GM12891 (cell line): ENCODE data around the gene FKBP10.
A peak's percentile ranks its signal among the peaks of the same experiment; 100 is the strongest.

Experiments
- DNase-seq: peaks from one replicate; pipeline ENCODE4 v3.0.0; 2011; ENCODE audit warnings: low spot score; ENCODE audit not compliant: insufficient read length
- FAIRE-seq: peaks from 2 replicates; lab custom pipeline; 2011; peaks lifted over from hg19 to GRCh38; lab: Jason Lieb, UNC
- PAX5 ChIP-seq: IDR thresholded peaks from 2 replicates; pipeline ENCODE4 v1.6.1; 2011; ENCODE audit warnings: low read length, moderate library complexity, mild to moderate bottlenecking; ENCODE audit not compliant: insufficient read depth, severe bottlenecking
- POLR2A ChIP-seq: IDR thresholded peaks from 2 replicates; pipeline ENCODE4 v1.6.1; 2011; ENCODE audit warnings: low read depth, low read length, control low read depth
- POLR2AphosphoS5 ChIP-seq: IDR thresholded peaks from 2 replicates; pipeline ENCODE4 v1.6.1; 2011; ENCODE audit warnings: low read depth, low read length, control low read depth
- POU2F2 ChIP-seq: IDR thresholded peaks from 2 replicates; pipeline ENCODE4 v1.6.1; 2011; ENCODE audit warnings: low read depth, mild to moderate bottlenecking, control low read depth, low read length, moderate library complexity
- SPI1 ChIP-seq: IDR thresholded peaks from 2 replicates; pipeline ENCODE4 v1.6.1; 2011; ENCODE audit warnings: low read depth, low read length, control low read depth
- TAF1 ChIP-seq: IDR thresholded peaks from 2 replicates; pipeline ENCODE4 v1.6.1; 2011; ENCODE audit warnings: low read depth, low read length, control low read depth

Gene FKBP10

GRCh38 chr17:41781404-41782110 is 31.2 kb upstream of the FKBP10 start:
- DNase-seq (no peak), FAIRE-seq (no peak)
- TF ChIP-seq POLR2A: no peak

GRCh38 chr17:41782142-41782541 is 30.7 kb upstream of the FKBP10 start:
- TF ChIP-seq POLR2A (no peak), POU2F2 (no peak), SPI1 (no peak), PAX5 (no peak), TAF1 (no peak), POLR2AphosphoS5 (no peak)
- DNase-seq: no peak
- FAIRE-seq: no peak

GRCh38 chr17:41784207-41784744 is 28.5 kb upstream of the FKBP10 start:
- peak; percentile 13; the same call in 1 of the 2 replicates for TF ChIP-seq SPI1
- TF ChIP-seq POU2F2: no peak
- DNase-seq (no peak), FAIRE-seq (peak; percentile 71)

- no peak for FAIRE-seq
- no peak for DNase-seq
- TF ChIP-seq PAX5 (no peak), TAF1 (no peak), POLR2A (no peak), POLR2AphosphoS5 (no peak), SPI1 (no peak), POU2F2 (no peak)
Observed at GRCh38 chr17:41785091-41785858, 27.5 kb upstream of the FKBP10 start.

- DNase-seq (no peak), FAIRE-seq (no peak)
- TF ChIP-seq TAF1: no peak
- no peak for TF ChIP-seq PAX5
- TF ChIP-seq POU2F2: no peak
- no peak for TF ChIP-seq POLR2AphosphoS5
- TF ChIP-seq SPI1: no peak
- TF ChIP-seq POLR2A: no peak
Observed at GRCh38 chr17:41785859-41786226, 27.0 kb upstream of the FKBP10 start.

GRCh38 chr17:41786227-41787020 is 26.4 kb upstream of the FKBP10 start, which contains the start of gene JUP:
JUP (minus strand) TSS chr17:41786711; CDS start chr17:41771854, 14,857 bp downstream.
- DNase-seq (peak; percentile 98), FAIRE-seq (peak; percentile 91)
- no peak for TF ChIP-seq POLR2A
- TF ChIP-seq POU2F2: no peak
- no peak for TF ChIP-seq PAX5
- TF ChIP-seq SPI1: no peak
- TF ChIP-seq POLR2AphosphoS5: no peak
- no peak for TF ChIP-seq TAF1

GRCh38 chr17:41787021-41787418 is 25.8 kb upstream of the FKBP10 start:
- FAIRE-seq (no peak), DNase-seq (no peak)
- TF ChIP-seq PAX5 (no peak), POLR2AphosphoS5 (no peak), SPI1 (no peak), TAF1 (no peak), POLR2A (no peak), POU2F2 (no peak)

GRCh38 chr17:41792845-41793783 is 19.7 kb upstream of the FKBP10 start:
- TF ChIP-seq SPI1 (no peak), POLR2A (no peak), POU2F2 (no peak), PAX5 (no peak), POLR2AphosphoS5 (no peak), TAF1 (no peak)
- FAIRE-seq (no peak), DNase-seq (no peak)
